Measurements from ENCODE around the gene CRYGS.
"Not testable (repeated sequence)": the region's sequence is repeated elsewhere in the genome, so short reads cannot be mapped to it uniquely, and the experiment has no call there.

The CRYGS gene

GRCh38 chr3:186519021-186519658 is 25.0 kb downstream of the CRYGS start:
- no peak for DNase-seq (ENCODE audit: low spot score)

- no peak for DNase-seq (ENCODE audit: low spot score)
These were observed 27.0 kb downstream of the CRYGS start for GRCh38 chr3:186517218-186517617.

GRCh38 chr3:186516646-186517045 is 27.5 kb downstream of the CRYGS start:
- DNase-seq (ENCODE audit: low spot score), result no peak

GRCh38 chr3:186515125-186515524 is 29.1 kb downstream of the CRYGS start:
- no peak for DNase-seq (ENCODE audit: low spot score)

GRCh38 chr3:186514296-186515002 is 29.7 kb downstream of the CRYGS start:
- DNase-seq (ENCODE audit: low spot score), result no peak

- DNase-seq (ENCODE audit: low spot score), result no peak
These were observed 30.8 kb downstream of the CRYGS start for GRCh38 chr3:186513386-186513785.

GRCh38 chr3:186512570-186513302 is 31.4 kb downstream of the CRYGS start:
- DNase-seq (ENCODE audit: low spot score), result no peak

GRCh38 chr3:186511702-186512101 is 32.5 kb downstream of the CRYGS start:
- DNase-seq (ENCODE audit: low spot score), result no peak

- no peak for DNase-seq (ENCODE audit: low spot score)
These were observed 32.9 kb downstream of the CRYGS start for GRCh38 chr3:186511245-186511644.

GRCh38 chr3:186510374-186511079 is 33.7 kb downstream of the CRYGS start:
- no peak for DNase-seq (ENCODE audit: low spot score)

GRCh38 chr3:186509423-186509822 is 34.8 kb downstream of the CRYGS start:
- no peak for DNase-seq (ENCODE audit: low spot score)

GRCh38 chr3:186506857-186507256 is 37.3 kb downstream of the CRYGS start:
- no peak for DNase-seq (ENCODE audit: low spot score)

GRCh38 chr3:186506191-186506739 is 37.9 kb downstream of the CRYGS start:
- DNase-seq (ENCODE audit: low spot score), result no peak

GRCh38 chr3:186502966-186503712 is 41.0 kb downstream of the CRYGS start:
- no peak for DNase-seq (ENCODE audit: low spot score)

GRCh38 chr3:186502138-186502948 is 41.8 kb downstream of the CRYGS start:
- DNase-seq (ENCODE audit: low spot score), result no peak

GRCh38 chr3:186499949-186500348 is 44.2 kb downstream of the CRYGS start:
- DNase-seq (ENCODE audit: low spot score), result not testable (repeated sequence)

- not testable (repeated sequence) for DNase-seq (ENCODE audit: low spot score)
These were observed 46.2 kb downstream of the CRYGS start for GRCh38 chr3:186498022-186498421.

GRCh38 chr3:186497608-186498007 is 46.6 kb downstream of the CRYGS start:
- DNase-seq (ENCODE audit: low spot score), result no peak

- DNase-seq (ENCODE audit: low spot score), result no peak
These were observed 47.5 kb downstream of the CRYGS start for GRCh38 chr3:186496635-186497034.

- no peak for DNase-seq (ENCODE audit: low spot score)
These were observed 48.2 kb downstream of the CRYGS start for GRCh38 chr3:186496016-186496415.

Data from hepatic stellate cell (primary cell).